ENCODE results near the gene ATP13A4.
"Not testable (repeated sequence)": the region's sequence is repeated elsewhere in the genome, so short reads cannot be mapped to it uniquely, and the experiment has no call there.

ATP13A4 gene

DNA sequence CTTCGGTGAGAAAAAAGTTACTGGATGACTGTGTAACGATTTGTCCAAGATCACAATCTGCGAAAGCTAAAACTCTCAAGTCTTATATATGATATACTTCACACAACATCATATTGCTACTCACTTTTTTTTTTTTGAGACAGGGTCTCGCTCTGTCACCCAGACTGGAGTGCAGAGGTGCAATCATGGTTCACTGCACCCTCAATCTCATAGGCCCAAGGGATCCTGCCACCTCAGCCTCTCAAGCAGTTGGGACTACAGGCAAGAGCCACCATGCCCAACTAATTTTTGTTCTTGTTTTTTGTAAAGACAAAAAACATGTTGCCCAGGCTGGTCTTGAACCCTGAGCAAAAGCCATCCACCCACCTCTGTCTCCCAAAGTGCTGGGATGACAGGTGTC, 5.4 kb upstream of the ATP13A4 start:
- in situ Hi-C loops (cut with MboI; ENCODE audit: low sequenced_read_pairs): loop anchor here (25.0 kb wide), 1 partner anchor 748 kb away; no protein-coding TSS in a partner anchor

- in situ Hi-C loops (cut with MboI; ENCODE audit: low sequenced_read_pairs): loop anchor here (25.0 kb wide), 1 partner anchor 747 kb away; no protein-coding TSS in a partner anchor
Measured at GRCh38 chr3:193559100-193559499, 4.4 kb upstream of the ATP13A4 start.

DNA sequence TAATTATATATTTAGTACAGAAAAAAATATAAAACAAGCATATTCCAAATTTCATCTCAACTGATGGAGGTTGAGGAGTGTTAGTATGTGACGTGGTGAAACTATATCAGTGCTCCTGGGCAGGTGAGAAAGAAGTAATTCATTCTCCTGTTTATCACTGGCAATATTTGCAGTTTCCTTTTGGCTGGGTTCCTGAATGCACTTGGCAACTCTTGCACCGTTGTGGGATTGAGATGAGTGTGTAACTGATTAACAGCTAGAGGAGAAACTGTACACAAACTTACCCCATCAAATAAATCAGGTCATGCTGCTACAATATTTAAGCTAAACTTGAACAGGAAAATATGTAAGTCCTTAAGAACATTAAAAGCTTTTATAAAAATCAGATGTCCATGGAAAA, 2.1 kb upstream of the ATP13A4 start:
- in situ Hi-C loops (cut with MboI; ENCODE audit: low sequenced_read_pairs): loop anchor here (25.0 kb wide), 1 partner anchor 745 kb away; no protein-coding TSS in a partner anchor

DNA sequence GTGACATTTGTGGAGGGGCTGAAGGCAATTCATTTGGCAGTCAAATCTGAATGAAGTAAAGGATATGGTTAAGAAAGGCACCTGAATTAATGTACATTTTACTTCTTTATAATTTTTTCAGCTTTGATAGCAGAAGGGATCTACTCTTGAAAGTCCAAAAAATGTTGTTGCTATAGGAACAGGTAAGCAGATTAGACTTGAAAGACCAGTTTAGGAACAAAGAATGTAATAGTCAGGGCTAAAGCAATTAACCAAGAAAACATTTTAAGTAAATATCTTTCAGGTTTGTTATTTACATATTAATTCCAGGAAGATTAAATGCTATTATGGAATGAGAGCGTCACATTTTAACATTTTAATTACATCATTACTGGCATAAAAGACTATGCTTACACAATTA, 1.1 kb downstream of the ATP13A4 start:
- in situ Hi-C loops (cut with MboI; ENCODE audit: low sequenced_read_pairs): loop anchor here (25.0 kb wide), 1 partner anchor 741 kb away; no protein-coding TSS in a partner anchor

DNA sequence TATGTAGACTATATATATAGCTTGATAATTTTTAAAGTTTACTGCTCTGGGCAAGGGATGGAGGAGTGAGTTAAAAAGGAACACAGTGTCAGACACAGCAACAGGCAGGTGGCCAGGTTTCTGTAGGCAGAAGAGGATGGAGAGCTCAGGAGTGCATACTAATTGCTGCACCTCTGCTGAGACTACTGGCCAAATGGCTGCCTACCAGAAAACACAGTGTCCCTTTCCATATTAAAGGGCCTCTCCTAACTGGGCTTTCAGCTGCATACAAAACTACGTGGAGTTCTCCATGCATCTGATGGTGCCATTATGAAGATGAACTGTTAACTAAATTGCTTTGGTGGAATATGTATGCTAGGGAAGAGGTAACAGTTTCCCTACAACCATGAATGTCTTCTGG, 1.8 kb downstream of the ATP13A4 start:
- in situ Hi-C loops (cut with MboI; ENCODE audit: low sequenced_read_pairs): loop anchor here (25.0 kb wide), 1 partner anchor 741 kb away; no protein-coding TSS in a partner anchor

DNA sequence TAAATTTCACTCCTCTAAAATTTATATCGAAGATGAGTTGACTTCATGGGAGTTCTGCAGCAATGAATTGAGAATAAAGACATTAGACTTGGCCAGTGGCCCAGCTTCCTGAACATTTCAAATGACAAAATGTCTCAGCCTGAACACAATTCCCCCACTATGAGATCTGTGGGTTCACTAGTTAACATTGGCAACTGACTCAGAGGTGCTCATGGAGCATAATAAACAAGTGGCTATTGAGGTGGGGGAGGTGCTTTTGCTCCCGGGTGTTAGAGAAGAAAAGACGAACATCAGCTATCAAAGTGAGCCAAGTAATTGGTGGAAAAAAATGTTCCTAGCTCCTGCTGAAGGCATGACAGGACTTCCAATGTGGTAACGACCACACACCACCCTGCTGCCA, 6.3 kb downstream of the ATP13A4 start:
- in situ Hi-C loops (cut with MboI; ENCODE audit: low sequenced_read_pairs): no loop called here

- in situ Hi-C loops (cut with MboI; ENCODE audit: low sequenced_read_pairs): no loop called here
Measured at GRCh38 chr3:193546129-193546528, 8.6 kb downstream of the ATP13A4 start.

GRCh38 chr3:193545304-193545703, 9.4 kb downstream of the ATP13A4 start:
- in situ Hi-C loops (cut with MboI; ENCODE audit: low sequenced_read_pairs): no loop called here

GRCh38 chr3:193544289-193544688, 10.4 kb downstream of the ATP13A4 start:
- in situ Hi-C loops (cut with MboI; ENCODE audit: low sequenced_read_pairs): no loop called here

DNA sequence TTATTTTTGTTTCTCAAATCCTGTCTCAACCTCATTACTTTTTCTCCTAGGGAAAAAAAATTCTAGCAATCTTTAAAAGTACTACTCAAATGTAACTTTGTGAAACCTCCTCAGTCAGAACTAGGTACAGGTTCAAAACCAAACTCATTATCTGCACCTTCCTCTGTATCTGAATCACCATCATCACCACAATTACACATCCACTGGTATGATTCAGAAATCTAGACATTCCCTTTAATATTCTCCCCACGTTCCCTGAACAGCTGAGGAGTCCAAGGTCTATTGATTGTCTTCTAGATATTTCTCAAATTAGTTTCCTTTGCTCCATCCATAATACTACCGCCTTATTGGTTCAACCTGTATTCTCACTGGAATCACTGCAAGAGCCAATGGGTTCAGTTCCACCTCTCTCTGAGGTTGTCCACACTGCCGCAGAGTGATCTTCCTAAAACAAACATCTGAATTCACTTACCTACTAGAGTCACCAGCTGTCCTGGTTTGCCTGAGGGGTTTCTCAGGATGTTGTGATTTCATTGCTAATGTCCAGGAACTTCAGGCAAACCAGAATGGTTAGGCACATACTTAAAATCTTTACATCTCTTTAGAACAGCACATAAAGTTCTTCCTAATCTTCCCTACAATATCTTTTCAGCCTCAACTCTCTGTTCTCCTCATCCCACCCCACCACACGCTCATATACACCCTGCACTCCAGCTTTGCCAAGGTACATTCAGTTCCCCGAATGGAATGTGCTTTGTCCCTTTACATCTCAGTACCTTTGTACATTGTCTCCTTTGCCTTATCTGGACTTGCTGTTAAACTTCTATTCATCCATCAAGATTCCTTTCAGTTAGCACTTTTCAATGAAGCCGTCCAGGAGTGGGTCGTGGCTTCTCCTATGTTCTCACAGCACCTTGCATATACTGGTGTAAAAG, 24.2 kb downstream of the ATP13A4 start:
- in situ Hi-C loops (cut with MboI; ENCODE audit: low sequenced_read_pairs): no loop called here

DNA sequence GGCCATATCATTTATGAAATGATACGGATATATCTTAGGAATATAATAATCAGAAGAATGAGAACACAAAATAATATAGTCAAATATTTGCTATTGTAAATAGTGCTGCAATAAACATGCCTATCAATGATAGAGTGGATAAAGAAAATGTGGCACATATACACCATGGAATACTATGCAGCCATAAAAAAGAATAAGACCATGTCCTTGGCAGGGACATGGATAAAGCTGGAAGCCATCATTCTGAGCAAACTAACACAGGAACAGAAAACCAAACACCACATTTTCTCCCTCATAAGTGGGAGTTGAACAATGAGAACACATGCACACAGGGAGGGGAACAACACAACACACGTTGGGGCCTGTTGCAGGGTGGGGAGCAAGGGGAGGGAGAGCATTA, 28.6 kb downstream of the ATP13A4 start:
- in situ Hi-C loops (cut with MboI; ENCODE audit: low sequenced_read_pairs): not testable (repeated sequence)

- in situ Hi-C loops (cut with MboI; ENCODE audit: low sequenced_read_pairs): no loop called here
Measured at GRCh38 chr3:193522473-193522872, 32.2 kb downstream of the ATP13A4 start.

GRCh38 chr3:193520738-193521137, 34.0 kb downstream of the ATP13A4 start:
- in situ Hi-C loops (cut with MboI; ENCODE audit: low sequenced_read_pairs): no loop called here

- in situ Hi-C loops (cut with MboI; ENCODE audit: low sequenced_read_pairs): no loop called here
Measured at GRCh38 chr3:193515966-193516365, 38.7 kb downstream of the ATP13A4 start.

DNA sequence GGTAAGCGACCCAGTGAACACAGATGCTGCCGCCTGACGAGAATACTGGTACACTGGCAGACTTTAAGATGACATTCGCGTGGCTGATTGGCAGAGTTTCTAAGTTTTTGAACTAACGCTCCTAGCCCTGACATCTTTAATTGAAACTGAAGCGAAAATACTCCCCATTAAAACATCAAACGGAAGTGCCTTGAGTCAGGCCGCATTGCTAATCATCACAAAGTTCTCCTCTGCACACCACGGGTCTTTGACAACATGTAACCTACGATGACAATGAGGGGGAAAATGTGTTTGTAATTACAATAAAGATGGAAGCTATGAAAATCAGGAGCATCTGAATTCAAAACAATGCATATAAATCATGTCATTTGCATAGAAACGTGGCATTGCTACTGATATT, 44.5 kb downstream of the ATP13A4 start:
- in situ Hi-C loops (cut with MboI; ENCODE audit: low sequenced_read_pairs): no loop called here

DNA sequence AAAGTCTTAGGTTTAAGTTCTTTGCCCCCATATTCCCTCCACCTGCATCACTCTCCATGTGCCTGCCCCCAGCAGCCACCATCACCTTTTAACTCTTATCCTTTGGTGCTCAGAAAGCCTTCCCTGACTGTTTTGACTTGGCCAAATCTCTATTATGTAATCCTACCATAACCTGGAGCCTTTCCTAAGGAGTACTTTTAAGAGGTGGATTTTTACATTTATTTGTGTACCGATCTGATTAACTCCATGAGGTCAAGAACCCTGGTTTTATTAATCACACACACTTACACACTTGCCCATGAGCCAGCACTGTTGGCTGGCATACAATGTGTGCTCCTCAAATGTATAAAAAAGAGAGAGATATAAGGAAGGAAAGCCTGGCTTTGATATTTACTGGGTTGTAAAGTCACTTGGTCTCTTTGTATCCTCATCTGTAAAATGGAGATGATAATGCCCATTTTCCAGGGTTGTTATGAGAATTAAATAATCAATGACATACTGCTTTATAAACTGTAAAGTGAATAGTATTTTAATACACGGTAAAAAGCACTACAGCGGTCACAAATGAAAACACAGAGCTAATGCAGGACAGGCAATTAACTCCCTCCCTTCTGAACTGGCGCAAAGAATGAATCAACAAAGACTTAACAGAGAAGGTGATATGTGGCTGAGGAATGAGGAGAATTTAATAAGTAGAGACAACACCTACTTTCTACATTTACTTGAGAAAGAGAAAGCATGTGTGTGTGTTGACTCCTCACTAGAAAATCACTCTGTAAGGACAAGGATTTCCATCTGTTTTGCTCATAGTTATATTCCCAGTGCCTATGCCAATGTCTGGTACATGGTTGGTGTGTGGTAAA, 45.4 kb downstream of the ATP13A4 start:
- in situ Hi-C loops (cut with MboI; ENCODE audit: low sequenced_read_pairs): no loop called here

DNA sequence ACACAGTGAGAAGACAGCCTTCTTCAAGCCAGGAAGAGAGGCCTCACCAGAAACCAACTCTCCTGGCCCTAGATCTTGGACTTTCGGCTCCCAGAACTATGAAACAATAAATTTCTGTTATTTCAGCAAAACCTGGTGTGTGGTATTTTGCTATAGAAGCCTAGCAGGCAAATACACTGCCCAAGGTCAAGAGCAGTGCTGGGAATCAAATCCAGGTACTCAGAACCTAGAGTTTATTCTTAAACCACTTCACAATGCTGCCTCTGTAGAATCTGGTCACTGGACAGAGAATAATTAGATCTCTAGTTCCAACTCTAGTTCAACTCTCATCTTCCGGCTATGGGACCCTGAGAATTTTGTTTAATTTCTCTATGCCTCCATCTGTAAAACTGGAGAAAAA, 46.6 kb downstream of the ATP13A4 start:
- in situ Hi-C loops (cut with MboI; ENCODE audit: low sequenced_read_pairs): no loop called here

GRCh38 chr3:193507566-193507965, 47.1 kb downstream of the ATP13A4 start:
- in situ Hi-C loops (cut with MboI; ENCODE audit: low sequenced_read_pairs): no loop called here

- in situ Hi-C loops (cut with MboI; ENCODE audit: low sequenced_read_pairs): no loop called here
Measured at GRCh38 chr3:193506921-193507320, 47.8 kb downstream of the ATP13A4 start.

- in situ Hi-C loops (cut with MboI; ENCODE audit: low sequenced_read_pairs): no loop called here
Measured at GRCh38 chr3:193502871-193503270, 51.8 kb downstream of the ATP13A4 start.

- in situ Hi-C loops (cut with MboI; ENCODE audit: low sequenced_read_pairs): no loop called here
Measured at GRCh38 chr3:193499801-193500485, 54.8 kb downstream of the ATP13A4 start.

Measured in HL-60/S4 (cell line).